GM21367 (cell line): ENCODE results near the gene DHX16.
"Not testable (repeated sequence)": the region's sequence is repeated elsewhere in the genome, so short reads cannot be mapped to it uniquely, and the experiment has no call there.

Experiments
- ATAC-seq: cut with Tn5 transposase; IDR thresholded peaks from one replicate; pipeline ENCODE4 v1.9.1; 2021; ENCODE audit not compliant: unreplicated experiment

DHX16 gene

GRCh38 chr6:30672445-30673253 is at the start of gene DHX16:
Gene DHX16 (minus strand): TSS chr6:30673006. CDS start chr6:30672841, 165 bp downstream.
- ATAC-seq, result peak; percentile 61

GRCh38 chr6:30722025-30722279 is 49.1 kb upstream of the DHX16 start:
- not testable (repeated sequence) for ATAC-seq

DNA sequence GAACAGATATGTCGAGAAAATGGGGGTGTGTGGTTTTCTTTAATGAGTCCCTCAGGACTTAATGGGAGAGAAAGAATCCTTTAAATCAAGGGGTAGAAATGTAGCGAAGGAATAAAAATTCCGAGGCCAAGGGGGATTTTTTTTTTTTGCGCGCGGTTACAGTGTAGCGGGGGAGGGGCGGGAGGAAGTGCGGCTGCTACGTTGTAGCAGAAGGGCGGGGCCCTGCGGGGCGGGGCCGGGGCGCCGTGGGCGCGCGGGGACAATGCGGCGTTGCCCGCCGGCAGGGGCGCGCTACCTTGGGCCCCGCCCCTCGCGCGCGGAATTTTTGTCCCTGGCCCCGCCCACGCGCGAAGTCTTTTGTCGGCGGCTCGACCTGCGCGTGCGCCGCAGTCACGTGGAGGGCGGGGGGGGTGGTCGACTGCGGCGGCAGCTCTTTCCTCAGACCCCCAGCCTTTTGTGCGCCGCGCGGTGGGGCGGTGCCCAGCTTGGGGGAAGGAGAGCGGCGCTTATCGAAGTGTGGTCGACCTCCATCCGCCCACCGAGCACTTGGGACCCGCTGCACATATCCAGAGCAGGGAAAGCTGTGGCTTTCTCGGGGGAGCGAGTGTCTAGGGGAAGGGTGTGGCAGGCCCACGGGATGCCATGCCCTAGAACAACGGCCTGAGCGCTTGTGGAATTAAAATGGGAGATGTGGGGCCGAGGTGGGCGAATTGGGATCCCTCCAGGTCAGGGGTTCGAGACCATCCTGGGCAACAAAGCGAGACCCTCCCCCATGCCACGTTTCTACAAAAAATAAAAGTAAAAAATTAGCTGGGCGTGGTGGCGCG is 48.6 kb upstream of the DHX16 start:
- no peak for ATAC-seq

DNA sequence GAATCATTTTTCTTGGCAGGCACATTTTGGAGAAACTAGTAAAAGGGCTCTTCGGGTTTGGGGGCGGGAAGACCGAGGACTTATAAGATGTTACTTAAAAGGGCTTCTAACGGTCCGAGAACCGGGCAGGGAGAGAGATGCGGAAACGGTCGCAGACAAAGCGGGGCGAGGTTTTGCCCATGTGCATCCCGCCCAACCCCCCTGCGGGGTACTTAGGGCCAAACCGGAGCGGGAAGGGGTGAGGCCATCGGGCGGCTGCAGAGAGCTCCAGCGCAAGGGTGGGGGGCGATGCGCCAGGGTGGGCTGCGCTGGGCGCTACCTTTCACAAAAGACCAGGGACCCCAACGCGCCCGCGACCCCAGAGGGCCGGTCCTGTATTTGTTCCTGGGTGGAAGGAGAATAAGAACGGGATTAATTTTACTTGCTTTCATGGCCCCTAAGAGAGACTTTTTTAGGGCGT is 48.0 kb upstream of the DHX16 start:
- no peak for ATAC-seq

DNA sequence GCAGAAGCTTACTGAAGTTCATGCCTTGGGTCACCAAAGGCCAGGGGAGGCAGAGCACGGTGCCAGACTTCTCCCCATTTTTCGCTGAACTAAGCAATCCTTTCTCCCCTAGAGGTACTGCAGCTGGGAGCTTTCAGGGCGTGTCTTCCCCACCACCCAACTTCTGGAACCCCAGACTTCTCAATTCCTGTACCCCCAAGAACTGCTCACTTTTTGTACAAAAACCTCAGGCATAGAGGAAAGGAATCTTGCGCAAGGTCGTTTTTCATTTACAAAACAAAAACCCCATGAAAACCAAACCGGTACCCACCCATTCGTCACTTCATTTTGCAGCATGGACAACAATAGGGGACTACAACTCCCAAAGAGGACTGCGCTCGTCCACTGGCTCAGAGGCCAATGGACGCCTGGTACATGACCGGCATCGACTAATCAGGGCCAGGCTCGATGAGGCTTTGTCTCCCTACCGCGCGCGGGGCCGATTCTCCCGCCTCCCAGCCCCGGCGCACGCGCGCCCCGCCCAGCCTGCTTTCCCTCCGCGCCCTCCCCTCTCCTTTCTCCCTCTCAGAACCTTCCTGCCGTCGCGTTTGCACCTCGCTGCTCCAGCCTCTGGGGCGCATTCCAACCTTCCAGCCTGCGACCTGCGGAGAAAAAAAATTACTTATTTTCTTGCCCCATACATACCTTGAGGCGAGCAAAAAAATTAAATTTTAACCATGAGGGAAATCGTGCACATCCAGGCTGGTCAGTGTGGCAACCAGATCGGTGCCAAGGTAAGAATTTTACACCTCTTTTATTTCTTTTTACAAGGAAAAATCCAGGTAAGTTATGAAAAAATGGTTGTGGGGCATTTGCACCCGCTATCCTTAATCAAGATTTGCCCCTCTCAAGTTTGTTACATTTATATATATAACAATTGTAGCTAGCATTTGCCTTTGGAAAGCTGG is 47.3 kb upstream of the DHX16 start, which contains the start of gene TUBB:
Gene TUBB (plus strand): TSS at position 562 of the 947 bp plus-strand sequence. CDS start 155 bp downstream, at position 717.
- ATAC-seq, result peak; percentile 39

DNA sequence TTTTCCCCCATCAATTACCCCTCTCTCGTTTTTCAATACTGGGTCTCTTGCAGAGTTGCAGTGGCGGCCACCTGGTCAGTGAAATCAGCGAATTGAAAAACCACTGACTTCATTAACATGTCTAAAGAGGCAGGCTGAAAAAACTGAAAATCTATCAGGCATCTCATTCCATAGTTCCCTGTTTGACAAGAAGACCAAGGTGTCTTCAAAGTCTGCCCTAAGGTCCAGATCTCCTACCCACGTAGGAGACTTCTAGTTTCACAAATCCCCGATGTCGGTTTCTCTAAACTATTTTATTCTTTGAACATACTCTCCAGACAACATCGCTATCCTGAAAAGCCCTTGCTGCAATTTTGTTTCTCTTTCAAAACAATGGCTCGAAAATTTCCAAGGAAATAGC is 46.5 kb upstream of the DHX16 start:
- no peak for ATAC-seq

GRCh38 chr6:30717845-30718720 is 45.3 kb upstream of the DHX16 start:
- not testable (repeated sequence) for ATAC-seq

DNA sequence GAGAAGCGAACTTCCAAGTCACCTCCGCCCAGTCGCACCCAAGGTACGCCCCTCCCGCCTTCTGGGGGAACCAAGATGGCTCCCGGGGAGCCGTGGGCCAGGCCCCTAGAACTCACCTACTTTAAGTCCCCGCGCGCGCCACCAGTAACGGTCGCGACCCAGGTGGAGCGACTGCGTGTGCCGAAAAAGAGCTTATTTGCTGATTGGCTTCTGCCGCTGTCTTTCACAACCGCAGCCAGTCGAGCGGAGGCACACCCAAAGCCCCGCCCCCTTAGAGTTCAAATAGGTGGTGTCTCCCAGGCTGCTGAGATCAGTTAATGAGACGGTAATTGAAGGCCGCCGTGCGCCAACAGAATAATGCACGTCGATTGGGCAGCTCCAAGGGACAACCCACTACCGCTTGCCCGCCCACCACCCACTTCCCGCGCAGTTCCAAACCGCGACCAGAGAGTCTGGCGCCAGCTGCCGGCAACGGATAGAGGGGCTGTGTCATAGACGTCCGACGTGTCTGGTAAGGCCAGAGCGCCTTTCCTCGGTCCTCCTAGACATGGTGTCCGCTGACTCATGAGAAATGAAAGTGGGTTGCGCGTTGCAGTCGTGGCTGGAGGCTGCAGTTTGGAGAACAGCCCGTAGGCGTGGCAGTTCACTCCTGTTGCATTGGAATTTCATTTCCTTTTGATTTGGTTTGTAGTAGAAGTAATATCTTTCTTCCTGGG is 44.5 kb upstream of the DHX16 start, which contains the start of gene MDC1:
Gene MDC1 (minus strand): TSS at position 153 of the 716 bp plus-strand sequence. CDS start 2,106 bp downstream, outside the sequence.
- peak; percentile 54 for ATAC-seq

DNA sequence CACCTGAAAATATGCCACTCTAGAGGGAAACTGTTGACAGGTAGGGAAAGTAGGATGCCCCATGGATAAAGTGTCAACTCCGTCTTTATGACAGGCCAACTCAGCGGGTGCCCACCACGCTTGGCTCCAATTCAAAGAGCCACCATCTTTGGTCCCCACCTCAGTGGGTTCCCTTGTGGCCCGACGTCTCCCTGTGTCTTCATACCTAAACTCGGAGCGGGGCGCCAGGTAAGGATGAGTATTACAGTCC is 44.0 kb upstream of the DHX16 start:
- no peak for ATAC-seq

DNA sequence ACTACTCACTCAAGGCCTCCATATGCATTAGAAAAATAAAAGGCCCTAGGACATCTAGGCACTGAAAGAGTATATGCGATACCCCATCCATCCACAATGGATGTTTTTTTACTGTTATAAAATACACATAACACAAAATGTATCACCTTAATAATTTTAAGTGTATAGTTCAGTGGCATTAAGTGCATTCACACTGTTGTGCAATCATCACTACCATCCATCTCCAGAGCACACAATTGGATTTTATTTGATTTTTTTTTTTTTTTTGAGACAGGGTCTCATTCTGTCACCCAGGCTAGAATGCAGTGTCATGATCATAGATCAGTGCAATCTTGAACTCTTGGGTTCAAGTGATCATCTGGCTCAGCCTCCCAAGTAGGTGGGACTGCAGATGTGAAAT is 41.5 kb upstream of the DHX16 start:
- ATAC-seq, result no peak

GRCh38 chr6:30712441-30712945 is 39.7 kb upstream of the DHX16 start:
- ATAC-seq, result no peak

GRCh38 chr6:30711758-30712380 is 39.1 kb upstream of the DHX16 start:
- no peak for ATAC-seq

DNA sequence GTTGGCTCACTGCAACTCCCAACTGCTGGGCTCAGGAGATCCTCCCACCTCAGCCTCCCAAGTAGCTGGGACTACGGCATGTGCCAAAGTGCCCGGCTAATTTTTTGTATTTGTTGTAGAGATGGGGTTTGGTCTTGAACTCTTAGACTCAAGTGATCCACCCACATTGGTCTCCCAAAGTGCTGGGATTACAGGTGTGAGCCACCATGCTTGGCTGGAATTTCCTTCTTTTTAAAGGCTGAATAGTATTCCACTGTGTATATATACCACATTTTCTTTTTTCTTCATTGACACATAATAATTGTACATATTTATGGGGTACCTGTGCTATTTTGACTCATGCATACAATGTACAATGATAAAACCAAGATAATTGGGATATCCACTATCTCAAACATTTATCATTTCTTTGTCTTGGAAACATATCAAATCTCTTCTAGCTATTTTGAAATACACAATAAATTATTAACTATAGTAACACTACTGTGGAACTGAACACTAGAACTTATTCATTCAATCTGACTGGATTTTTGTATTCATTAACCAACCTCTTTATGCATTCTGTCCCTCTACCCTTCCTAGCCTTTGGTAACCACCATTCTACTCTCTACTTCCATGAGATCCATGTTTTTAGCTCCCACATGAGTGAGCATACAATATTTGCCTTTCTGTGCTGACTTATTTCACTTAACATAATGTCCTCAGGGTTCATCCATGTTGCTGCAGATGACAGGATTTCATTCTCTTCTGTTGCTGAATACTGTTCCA is 36.5 kb upstream of the DHX16 start:
- no peak for ATAC-seq

DNA sequence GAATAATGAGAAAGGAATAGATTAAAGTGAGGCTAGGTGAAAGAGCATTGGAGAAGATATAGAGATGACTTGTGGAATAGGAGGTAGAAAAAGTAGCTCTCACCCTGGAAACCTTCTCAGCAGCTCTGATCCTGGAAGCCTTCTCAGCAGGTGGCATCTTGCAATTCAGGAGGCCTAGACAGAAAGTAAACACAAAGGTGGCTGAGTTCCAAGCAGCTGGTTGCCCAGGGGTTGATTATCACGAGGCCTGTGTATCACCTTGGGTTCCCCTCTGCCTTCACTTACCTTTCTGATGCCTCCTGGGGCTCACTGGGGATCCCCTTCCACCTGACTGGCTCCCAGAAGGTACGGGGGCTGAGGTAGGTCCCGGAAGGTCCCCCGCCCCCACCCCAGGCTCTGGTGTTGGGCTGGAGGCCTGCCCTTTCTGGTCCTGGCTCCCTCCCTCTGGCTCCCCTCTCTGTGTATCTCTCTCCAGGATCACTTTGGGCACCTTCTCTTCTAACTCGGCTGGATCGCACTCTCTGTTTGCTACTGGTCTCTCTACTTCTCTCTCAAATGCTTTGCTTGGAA is 34.6 kb upstream of the DHX16 start:
- ATAC-seq, result no peak

DNA sequence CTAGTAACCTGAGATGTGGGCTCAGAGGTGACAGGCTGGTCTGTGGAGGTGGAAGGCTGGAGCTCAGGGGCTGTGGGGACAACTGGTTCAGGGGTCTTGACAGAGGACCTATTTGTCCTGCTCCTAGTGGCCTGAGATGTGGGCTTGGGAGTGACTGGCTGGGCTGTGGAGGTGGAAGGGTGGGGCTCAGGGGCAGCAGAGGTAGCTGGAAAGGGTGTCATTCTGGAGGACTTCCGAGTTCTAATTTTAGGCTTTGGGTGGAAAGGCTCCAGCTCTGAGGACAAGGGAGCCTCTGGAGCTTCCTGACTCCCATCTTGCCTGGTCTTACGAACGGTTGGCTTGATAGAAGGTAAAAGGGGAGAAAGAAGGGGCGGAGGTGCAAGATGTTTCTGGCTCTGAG is 32.8 kb upstream of the DHX16 start:
- no peak for ATAC-seq

DNA sequence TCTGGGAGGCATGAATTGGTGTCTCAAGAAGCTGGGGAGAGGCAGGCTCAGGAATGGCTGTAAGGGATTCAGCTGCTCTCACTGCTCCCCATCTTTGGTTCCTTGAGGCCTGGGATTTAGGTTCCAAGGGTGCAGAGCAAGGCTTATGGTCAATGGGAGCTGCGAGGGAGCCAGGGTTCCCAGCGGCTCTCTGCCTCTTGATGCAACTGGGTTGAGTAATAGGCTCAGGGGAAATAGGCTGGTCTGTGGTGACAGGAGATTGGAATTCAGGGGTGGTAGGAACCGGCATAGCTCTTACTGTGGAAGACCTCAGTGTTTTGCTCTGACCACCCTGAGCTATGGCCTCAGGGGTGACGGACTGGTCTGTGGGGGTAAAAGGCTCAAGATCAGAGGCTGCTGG is 31.0 kb upstream of the DHX16 start:
- no peak for ATAC-seq

DNA sequence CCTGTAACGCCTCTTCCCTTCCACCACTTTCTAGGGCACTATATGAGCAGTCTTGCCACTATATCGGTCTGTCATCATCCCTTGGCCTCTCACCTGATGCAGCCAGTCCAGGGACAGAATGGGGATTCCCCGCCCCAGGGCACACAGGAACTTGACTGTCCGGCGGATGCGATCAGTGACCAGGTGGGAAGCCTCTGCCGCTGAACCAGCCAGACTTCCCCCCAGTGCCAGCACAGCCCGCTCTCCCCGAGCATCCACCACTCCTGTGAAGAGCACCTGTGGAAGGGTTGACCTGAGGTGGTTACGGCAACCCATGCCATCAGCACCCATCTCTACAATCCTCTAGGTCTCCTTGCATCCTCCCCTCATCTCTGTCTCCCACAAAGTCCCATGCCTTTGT is 30.2 kb upstream of the DHX16 start:
- no peak for ATAC-seq

- ATAC-seq, result no peak
Measured at GRCh38 chr6:30700340-30700739, 27.5 kb upstream of the DHX16 start.
